ENCODE measurements around the gene HPS4.
"Not testable (repeated sequence)": the region's sequence is repeated elsewhere in the genome, so short reads cannot be mapped to it uniquely, and the experiment has no call there.

HPS4 gene

GRCh38 chr22:26409719-26410335, 73.8 kb downstream of the HPS4 start:
- DNase-seq (ENCODE audit: low spot score): no peak

GRCh38 chr22:26408562-26409220, 74.9 kb downstream of the HPS4 start:
- DNase-seq (ENCODE audit: low spot score): not testable (repeated sequence)

DNA sequence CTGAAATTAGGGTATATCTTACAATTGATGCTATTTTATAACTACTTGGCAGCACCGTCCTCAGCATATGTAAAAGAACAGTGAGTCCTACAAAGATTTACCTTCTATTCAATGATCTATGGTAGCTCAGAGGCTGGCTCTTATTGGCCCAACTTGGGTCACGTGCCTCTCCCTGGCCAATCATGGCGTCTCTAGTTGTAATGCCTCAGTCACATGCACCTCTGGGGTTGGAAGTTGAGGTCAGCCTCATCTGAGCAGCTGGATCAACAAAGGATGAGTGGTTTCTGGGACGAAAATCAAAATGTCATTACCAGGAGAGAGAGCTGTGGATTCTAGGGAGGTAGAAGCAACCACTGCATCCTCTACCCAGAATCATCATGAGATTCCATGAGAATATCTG, 77.5 kb downstream of the HPS4 start:
- DNase-seq (ENCODE audit: low spot score): no peak

- no peak for DNase-seq (ENCODE audit: low spot score)
Observed at GRCh38 chr22:26404851-26405421, 78.6 kb downstream of the HPS4 start.

DNA sequence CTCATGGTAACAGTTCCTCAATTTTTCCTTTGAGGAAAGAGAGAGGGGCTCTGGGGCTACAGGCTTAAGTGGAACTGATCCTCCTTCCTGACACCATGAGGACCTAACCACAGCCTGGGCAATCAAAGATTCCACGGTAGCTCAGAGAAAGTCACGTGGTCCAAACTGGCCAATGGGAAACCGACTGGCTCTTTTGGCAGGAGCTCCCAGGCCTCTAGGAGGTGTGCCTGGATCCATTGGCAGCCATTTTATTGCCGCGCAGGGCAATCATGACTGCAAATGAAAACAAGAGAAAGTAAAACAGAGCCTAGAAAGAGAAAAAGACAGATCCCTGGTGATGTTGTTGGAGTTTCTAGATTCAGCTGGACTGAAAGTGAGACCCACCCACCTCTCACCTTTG, 81.9 kb downstream of the HPS4 start:
- no peak for DNase-seq (ENCODE audit: low spot score)
